ENCODE measurements around the gene RGS21.

DNA sequence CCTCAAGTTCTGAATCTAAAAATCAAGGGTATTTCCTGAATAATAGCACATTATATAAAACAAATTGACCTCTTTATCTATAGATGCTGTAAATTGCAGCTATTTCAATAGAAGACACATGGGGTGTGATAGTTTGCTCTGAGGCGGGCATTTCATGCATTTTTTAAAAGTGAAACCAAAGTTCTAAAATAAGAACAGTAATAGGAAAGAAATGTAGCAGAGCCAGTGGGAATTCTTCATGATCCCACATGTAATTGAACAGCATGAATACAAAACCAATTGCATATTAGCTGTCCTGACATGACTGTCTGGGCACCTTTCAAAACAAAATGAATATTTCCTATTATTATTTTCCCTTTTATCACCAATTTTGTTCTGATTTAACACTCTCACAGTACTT is 85.0 kb downstream of the RGS21 start:
- TF ChIP-seq, protein P1, sequence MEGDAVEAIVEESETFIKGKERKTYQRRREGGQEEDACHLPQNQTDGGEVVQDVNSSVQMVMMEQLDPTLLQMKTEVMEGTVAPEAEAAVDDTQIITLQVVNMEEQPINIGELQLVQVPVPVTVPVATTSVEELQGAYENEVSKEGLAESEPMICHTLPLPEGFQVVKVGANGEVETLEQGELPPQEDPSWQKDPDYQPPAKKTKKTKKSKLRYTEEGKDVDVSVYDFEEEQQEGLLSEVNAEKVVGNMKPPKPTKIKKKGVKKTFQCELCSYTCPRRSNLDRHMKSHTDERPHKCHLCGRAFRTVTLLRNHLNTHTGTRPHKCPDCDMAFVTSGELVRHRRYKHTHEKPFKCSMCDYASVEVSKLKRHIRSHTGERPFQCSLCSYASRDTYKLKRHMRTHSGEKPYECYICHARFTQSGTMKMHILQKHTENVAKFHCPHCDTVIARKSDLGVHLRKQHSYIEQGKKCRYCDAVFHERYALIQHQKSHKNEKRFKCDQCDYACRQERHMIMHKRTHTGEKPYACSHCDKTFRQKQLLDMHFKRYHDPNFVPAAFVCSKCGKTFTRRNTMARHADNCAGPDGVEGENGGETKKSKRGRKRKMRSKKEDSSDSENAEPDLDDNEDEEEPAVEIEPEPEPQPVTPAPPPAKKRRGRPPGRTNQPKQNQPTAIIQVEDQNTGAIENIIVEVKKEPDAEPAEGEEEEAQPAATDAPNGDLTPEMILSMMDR (IDR thresholded peaks at IDR 0.05; ENCODE audit: low read depth, low read length, poor library complexity, severe bottlenecking): no peak
- TF ChIP-seq EZH2phosphoT487 (IDR thresholded peaks at IDR 0.05; ENCODE audit: borderline replicate concordance, low read length): no peak
